Endodermal cell (in vitro differentiated cells): ENCODE results near the gene C16orf86. TPM values are rescaled to one million over a fixed set of nuclear protein-coding genes. Genes with fewer than 3 reads are reported as not detected.

Source experiments
- DNase-seq: peaks from one replicate; pipeline ENCODE4 v3.0.0-alpha.2; 2017
- H3K27ac ChIP-seq: 2 replicates; pipeline ENCODE4 v1.5.1; 2013; ENCODE audit warnings: mild to moderate bottlenecking, low read depth, low read length, moderate library complexity
- H3K27me3 ChIP-seq: 2 replicates; pipeline ENCODE4 v1.6.1; 2013; ENCODE audit warnings: mild to moderate bottlenecking, low read length, moderate library complexity; ENCODE audit not compliant: insufficient read depth, control insufficient read depth, poor library complexity, severe bottlenecking
- H3K36me3 ChIP-seq: 2 replicates; pipeline ENCODE4 v1.7.0; 2013; ENCODE audit warnings: mild to moderate bottlenecking, low read length, moderate library complexity; ENCODE audit not compliant: control insufficient read depth, insufficient read depth
- H3K4me1 ChIP-seq: one replicate; pipeline ENCODE4 v1.7.0; 2013; ENCODE audit warnings: low read length; ENCODE audit not compliant: control insufficient read depth, insufficient read depth
- H3K4me3 ChIP-seq: 2 replicates; pipeline ENCODE4 v1.5.1; 2013; ENCODE audit warnings: mild to moderate bottlenecking, low read length, moderate library complexity
- H3K9ac ChIP-seq: 2 replicates; pipeline ENCODE4 v1.6.1; 2013; ENCODE audit warnings: mild to moderate bottlenecking, low read length, moderate library complexity; ENCODE audit not compliant: poor library complexity, severe bottlenecking; ENCODE audit errors: extremely low read depth
- H3K9me3 ChIP-seq: 2 replicates; pipeline ENCODE4 v1.6.1; 2013; ENCODE audit warnings: mild to moderate bottlenecking, low read length, moderate library complexity; ENCODE audit not compliant: control insufficient read depth
- H3K27ac Mint-ChIP-seq: 2 replicates; pipeline ENCODE4 v1.8.0; 2020; ENCODE audit warnings: mixed read lengths
- H3K27me3 Mint-ChIP-seq: 2 replicates; pipeline ENCODE4 v1.8.0; 2021; ENCODE audit warnings: mild to moderate bottlenecking, mixed read lengths; ENCODE audit not compliant: insufficient read depth
- H3K36me3 Mint-ChIP-seq: 2 replicates; pipeline ENCODE4 v1.8.0; 2020; ENCODE audit warnings: low read depth, mixed read lengths
- H3K4me1 Mint-ChIP-seq: 2 replicates; pipeline ENCODE4 v1.8.0; 2020; ENCODE audit warnings: mixed read lengths
- H3K4me3 Mint-ChIP-seq: 2 replicates; pipeline ENCODE4 v1.8.0; 2020; ENCODE audit warnings: mild to moderate bottlenecking, moderate library complexity, mixed read lengths
- H3K9me3 Mint-ChIP-seq: 2 replicates; pipeline ENCODE4 v1.8.0; 2020; ENCODE audit warnings: mild to moderate bottlenecking, mixed read lengths
- CTCF ChIP-seq: fragments of 200-600 bp; sonication (generic); conservative IDR thresholded peaks from 2 replicates; pipeline ENCODE4 v1.5.0; 2021; ENCODE audit warnings: antibody characterized with exemption, mild to moderate bottlenecking
- whole genome bisulfite sequencing, 2 experiments: methylation state at CpG; one replicate each; pipeline versions ENCODE4 v1.1.5 to v1.1.7; 2013; ENCODE audit warnings: missing lambda C conversion rate in 2 of 2, mixed read lengths in 1 of 2; ENCODE audit not compliant: insufficient coverage in 1 of 2, insufficient read length in 1 of 2; 5-methylcytosine and 5-hydroxymethylcytosine counted together
- total RNA-seq, 2 donors: library from RNA; stranded (reverse); fragmentation: NEBNext Ultra II Directional in 1 of 2; extraction: Animal tissue kit (Norgen Biotek cat#: 25700) in 1 of 2; gene quantifications; 2 replicates in 1 of 2; 3 replicates in 1 of 2; pipeline ENCODE4 v1.2.1, GENCODE V29; 2021

The C16orf86 gene
- total RNA-seq, 2 donors from 2014 or later = 3.6 to 4.7 TPM

DNA sequence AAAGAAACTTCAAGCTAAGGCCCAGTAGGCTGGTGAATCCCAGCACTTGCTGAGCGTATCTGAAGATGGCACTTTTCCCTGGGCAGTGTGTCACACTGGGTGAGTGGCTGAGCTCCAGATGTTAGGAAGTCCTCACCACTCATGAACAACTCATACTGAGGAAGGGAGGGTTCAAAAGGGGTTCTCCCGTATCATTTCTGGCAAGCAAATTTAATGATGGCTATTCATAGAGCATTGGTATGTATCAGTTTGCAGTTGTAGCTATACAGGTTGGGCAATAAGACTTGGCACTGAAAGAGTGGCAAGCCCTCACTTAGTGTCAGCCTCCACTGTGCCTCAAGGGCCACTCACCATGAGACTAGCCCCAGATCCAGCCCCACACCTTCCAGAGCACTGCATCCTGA, 41.8 kb downstream of the C16orf86 start:
- H3K27me3 ChIP-seq = no peaks in the 10 kb centered on the region
- peaks cover 14% of the 10 kb centered on the region for H3K4me1 Mint-ChIP-seq
- no peak overlapping the region for H3K27ac ChIP-seq
- H3K4me1 ChIP-seq = no peaks in the 10 kb centered on the region
- H3K4me3 ChIP-seq = no peak overlapping the region
- H3K36me3 Mint-ChIP-seq = no peaks in the 10 kb centered on the region
- no peaks in the 10 kb centered on the region for H3K9me3 ChIP-seq
- no peak overlapping the region for H3K9ac ChIP-seq
- no peaks in the 10 kb centered on the region for H3K27me3 Mint-ChIP-seq
- H3K4me3 Mint-ChIP-seq = no peak overlapping the region
- H3K36me3 ChIP-seq = no peaks in the 10 kb centered on the region
- H3K9me3 Mint-ChIP-seq = no peaks in the 10 kb centered on the region
- 94 to 96% methylated on average over 2 of the region's 2 CpGs for WGBS, 2 experiments
- DNase-seq = no peak
- no peak overlapping the region for H3K27ac Mint-ChIP-seq
- TF ChIP-seq CTCF = no peak

- no peak for DNase-seq
- no peaks in the 10 kb centered on the region for H3K27me3 Mint-ChIP-seq
- no peak for TF ChIP-seq CTCF
- no peak overlapping the region for H3K4me3 ChIP-seq
- no peak overlapping the region for H3K9ac ChIP-seq
- no peaks in the 10 kb centered on the region for H3K36me3 ChIP-seq
- no peak overlapping the region for H3K27ac Mint-ChIP-seq
- no peaks in the 10 kb centered on the region for H3K9me3 ChIP-seq
- no peaks in the 10 kb centered on the region for H3K27me3 ChIP-seq
- peaks cover 21% of the 10 kb centered on the region for H3K4me1 Mint-ChIP-seq
- no peaks in the 10 kb centered on the region for H3K36me3 Mint-ChIP-seq
- 85 to 86% methylated on average over 1 of the region's 1 CpG for WGBS, 2 experiments
- no peak overlapping the region for H3K4me3 Mint-ChIP-seq
- H3K9me3 Mint-ChIP-seq = no peaks in the 10 kb centered on the region
- H3K4me1 ChIP-seq = no peaks in the 10 kb centered on the region
- H3K27ac ChIP-seq = no peak overlapping the region
Observed at GRCh38 chr16:67709050-67709449, 42.4 kb downstream of the C16orf86 start.

- H3K4me3 ChIP-seq = no peak overlapping the region
- H3K27me3 Mint-ChIP-seq = no peaks in the 10 kb centered on the region
- H3K27ac ChIP-seq = no peak overlapping the region
- no peak for DNase-seq
- no peaks in the 10 kb centered on the region for H3K4me1 ChIP-seq
- WGBS, 2 experiments = 94 to 97% methylated on average over 6 of the region's 6 CpGs
- no peak for TF ChIP-seq CTCF
- H3K36me3 Mint-ChIP-seq = no peaks in the 10 kb centered on the region
- peaks cover 21% of the 10 kb centered on the region for H3K4me1 Mint-ChIP-seq
- H3K9me3 ChIP-seq = no peaks in the 10 kb centered on the region
- no peaks in the 10 kb centered on the region for H3K27me3 ChIP-seq
- no peak overlapping the region for H3K27ac Mint-ChIP-seq
- H3K9me3 Mint-ChIP-seq = no peaks in the 10 kb centered on the region
- no peak overlapping the region for H3K9ac ChIP-seq
- H3K4me3 Mint-ChIP-seq = no peak overlapping the region
- H3K36me3 ChIP-seq = no peaks in the 10 kb centered on the region
Observed at GRCh38 chr16:67710607-67711006, 44.0 kb downstream of the C16orf86 start.
